ENCODE results near the gene ERFE.

DNA sequence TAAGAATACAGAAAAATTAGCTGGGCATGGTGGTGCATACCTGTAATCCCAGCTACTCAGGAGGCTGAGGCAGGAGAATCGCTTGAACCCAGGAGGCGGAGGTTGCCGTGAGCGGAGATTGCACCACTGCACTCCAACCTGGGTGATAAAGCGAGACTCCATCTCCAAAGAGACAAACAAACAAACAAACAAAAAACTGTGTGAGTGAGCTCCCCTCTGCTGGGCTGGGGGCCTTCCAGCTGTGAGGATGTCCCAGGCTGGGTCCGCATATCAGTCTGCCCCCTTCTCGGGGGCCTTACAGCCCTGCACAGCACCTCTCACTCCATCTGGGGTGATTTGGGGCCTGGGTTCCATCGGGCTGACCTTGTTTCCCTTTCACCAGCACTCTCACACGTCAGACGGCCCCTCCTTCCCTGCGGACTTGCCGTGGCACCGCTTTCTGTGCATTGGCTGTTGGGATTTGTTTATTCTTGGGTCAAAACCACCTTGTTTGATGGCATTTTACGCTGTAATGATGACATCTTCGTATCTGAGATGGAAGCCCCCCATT lies 23.1 kb upstream of the ERFE start:
- TF ChIP-seq, protein P1, sequence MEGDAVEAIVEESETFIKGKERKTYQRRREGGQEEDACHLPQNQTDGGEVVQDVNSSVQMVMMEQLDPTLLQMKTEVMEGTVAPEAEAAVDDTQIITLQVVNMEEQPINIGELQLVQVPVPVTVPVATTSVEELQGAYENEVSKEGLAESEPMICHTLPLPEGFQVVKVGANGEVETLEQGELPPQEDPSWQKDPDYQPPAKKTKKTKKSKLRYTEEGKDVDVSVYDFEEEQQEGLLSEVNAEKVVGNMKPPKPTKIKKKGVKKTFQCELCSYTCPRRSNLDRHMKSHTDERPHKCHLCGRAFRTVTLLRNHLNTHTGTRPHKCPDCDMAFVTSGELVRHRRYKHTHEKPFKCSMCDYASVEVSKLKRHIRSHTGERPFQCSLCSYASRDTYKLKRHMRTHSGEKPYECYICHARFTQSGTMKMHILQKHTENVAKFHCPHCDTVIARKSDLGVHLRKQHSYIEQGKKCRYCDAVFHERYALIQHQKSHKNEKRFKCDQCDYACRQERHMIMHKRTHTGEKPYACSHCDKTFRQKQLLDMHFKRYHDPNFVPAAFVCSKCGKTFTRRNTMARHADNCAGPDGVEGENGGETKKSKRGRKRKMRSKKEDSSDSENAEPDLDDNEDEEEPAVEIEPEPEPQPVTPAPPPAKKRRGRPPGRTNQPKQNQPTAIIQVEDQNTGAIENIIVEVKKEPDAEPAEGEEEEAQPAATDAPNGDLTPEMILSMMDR (IDR thresholded peaks at IDR 0.05) = no peak
- TF ChIP-seq, protein P2, sequence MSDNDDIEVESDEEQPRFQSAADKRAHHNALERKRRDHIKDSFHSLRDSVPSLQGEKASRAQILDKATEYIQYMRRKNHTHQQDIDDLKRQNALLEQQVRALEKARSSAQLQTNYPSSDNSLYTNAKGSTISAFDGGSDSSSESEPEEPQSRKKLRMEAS (CRISPR knock-in tag; IDR thresholded peaks at IDR 0.05) = no peak
- TF ChIP-seq ZBTB21 (CRISPR knock-in tag; IDR thresholded peaks at IDR 0.05; ENCODE audit: borderline replicate concordance) (no peak), IRF2 (CRISPR knock-in tag; IDR thresholded peaks at IDR 0.05; ENCODE audit: borderline replicate concordance, low read depth) (no peak), TCF7 (CRISPR knock-in tag; IDR thresholded peaks at IDR 0.05; ENCODE audit: low read depth) (no peak), JUN (CRISPR knock-in tag; IDR thresholded peaks at IDR 0.05) (no peak), NFYB (CRISPR knock-in tag; conservative IDR thresholded peaks at IDR 0.05; ENCODE audit: low read depth) (no peak), FOXK1 (CRISPR knock-in tag; IDR thresholded peaks at IDR 0.05) (no peak), NR2C2 (CRISPR knock-in tag; IDR thresholded peaks at IDR 0.05) (no peak)
- TF ChIP-seq, protein P3, sequence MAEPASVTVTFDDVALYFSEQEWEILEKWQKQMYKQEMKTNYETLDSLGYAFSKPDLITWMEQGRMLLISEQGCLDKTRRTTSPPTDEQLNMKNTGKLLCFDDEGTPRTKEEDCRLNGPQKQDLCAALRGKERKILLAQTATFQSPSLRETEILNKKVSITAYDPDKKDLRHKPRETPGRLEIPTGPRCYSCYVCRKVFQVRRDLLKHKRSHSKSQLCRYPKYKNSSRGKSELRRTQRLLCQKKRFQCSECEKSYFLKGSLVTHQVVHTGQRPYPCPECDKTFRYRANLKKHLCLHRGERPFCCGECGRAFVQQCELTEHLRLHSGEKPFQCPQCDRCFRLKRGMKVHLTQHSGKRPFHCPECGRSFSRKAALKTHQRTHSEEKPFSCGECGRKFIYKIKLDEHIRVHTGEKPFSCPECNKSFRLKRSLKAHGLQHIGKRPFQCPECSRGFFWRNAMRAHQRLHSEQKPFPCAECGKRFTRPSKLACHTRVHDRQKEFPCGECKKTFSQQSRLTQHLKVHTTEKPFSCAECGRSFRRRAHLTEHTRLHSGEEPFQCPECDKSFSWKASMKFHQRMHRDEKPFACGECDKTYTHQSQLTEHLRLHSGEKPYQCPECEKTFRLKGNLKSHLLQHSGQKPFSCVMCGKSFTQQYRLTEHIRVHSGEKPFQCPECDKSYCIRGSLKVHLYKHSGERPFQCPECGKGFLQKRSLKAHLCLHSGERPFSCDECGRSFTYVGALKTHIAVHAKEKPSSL (CRISPR knock-in tag; conservative IDR thresholded peaks at IDR 0.05) = no peak
- TF ChIP-seq, protein P4, sequence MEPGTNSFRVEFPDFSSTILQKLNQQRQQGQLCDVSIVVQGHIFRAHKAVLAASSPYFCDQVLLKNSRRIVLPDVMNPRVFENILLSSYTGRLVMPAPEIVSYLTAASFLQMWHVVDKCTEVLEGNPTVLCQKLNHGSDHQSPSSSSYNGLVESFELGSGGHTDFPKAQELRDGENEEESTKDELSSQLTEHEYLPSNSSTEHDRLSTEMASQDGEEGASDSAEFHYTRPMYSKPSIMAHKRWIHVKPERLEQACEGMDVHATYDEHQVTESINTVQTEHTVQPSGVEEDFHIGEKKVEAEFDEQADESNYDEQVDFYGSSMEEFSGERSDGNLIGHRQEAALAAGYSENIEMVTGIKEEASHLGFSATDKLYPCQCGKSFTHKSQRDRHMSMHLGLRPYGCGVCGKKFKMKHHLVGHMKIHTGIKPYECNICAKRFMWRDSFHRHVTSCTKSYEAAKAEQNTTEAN (CRISPR knock-in tag; IDR thresholded peaks at IDR 0.05) = no peak
- TF ChIP-seq, protein P5, sequence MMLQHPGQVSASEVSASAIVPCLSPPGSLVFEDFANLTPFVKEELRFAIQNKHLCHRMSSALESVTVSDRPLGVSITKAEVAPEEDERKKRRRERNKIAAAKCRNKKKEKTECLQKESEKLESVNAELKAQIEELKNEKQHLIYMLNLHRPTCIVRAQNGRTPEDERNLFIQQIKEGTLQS (CRISPR knock-in tag; conservative IDR thresholded peaks at IDR 0.05) = no peak
- TF ChIP-seq, protein P6, sequence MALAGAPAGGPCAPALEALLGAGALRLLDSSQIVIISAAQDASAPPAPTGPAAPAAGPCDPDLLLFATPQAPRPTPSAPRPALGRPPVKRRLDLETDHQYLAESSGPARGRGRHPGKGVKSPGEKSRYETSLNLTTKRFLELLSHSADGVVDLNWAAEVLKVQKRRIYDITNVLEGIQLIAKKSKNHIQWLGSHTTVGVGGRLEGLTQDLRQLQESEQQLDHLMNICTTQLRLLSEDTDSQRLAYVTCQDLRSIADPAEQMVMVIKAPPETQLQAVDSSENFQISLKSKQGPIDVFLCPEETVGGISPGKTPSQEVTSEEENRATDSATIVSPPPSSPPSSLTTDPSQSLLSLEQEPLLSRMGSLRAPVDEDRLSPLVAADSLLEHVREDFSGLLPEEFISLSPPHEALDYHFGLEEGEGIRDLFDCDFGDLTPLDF (CRISPR knock-in tag; IDR thresholded peaks at IDR 0.05) = no peak
- TF ChIP-seq, protein P7, sequence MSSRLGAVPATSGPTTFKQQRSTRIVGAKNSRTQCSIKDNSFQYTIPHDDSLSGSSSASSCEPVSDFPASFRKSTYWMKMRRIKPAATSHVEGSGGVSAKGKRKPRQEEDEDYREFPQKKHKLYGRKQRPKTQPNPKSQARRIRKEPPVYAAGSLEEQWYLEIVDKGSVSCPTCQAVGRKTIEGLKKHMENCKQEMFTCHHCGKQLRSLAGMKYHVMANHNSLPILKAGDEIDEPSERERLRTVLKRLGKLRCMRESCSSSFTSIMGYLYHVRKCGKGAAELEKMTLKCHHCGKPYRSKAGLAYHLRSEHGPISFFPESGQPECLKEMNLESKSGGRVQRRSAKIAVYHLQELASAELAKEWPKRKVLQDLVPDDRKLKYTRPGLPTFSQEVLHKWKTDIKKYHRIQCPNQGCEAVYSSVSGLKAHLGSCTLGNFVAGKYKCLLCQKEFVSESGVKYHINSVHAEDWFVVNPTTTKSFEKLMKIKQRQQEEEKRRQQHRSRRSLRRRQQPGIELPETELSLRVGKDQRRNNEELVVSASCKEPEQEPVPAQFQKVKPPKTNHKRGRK (CRISPR knock-in tag; IDR thresholded peaks at IDR 0.05; ENCODE audit: borderline replicate concordance) = no peak

All from WTC11 (cell line).